ENCODE measurements around the gene HTR1D. TPM values are rescaled to one million over a fixed set of nuclear protein-coding genes. Genes with fewer than 3 reads are reported as not detected.
"Not testable (repeated sequence)": the region's sequence is repeated elsewhere in the genome, so short reads cannot be mapped to it uniquely, and the experiment has no call there.

HTR1D gene, protein sequence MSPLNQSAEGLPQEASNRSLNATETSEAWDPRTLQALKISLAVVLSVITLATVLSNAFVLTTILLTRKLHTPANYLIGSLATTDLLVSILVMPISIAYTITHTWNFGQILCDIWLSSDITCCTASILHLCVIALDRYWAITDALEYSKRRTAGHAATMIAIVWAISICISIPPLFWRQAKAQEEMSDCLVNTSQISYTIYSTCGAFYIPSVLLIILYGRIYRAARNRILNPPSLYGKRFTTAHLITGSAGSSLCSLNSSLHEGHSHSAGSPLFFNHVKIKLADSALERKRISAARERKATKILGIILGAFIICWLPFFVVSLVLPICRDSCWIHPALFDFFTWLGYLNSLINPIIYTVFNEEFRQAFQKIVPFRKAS
- total RNA-seq (under 1 TPM in 1 of 9 donors, not detected in 8; 0.06 TPM), polyA plus RNA-seq (under 1 TPM in 1 of 3 donors, not detected in 2; 0.03 TPM)
- long read RNA-seq, donor 1 = 0 reads
- long read RNA-seq, donor 2 = 0 reads
- long read RNA-seq, donor 3, partial matches to known transcripts = 0 of 2 reads
- long read RNA-seq, donor 3, other reads (novel, unspliced or antisense) = 0 of 2 reads
- long read RNA-seq, donor 4 = 0 reads
- long read RNA-seq, donor 5 = 0 reads
- long read RNA-seq, donor 6 = 0 reads
- long read RNA-seq, donor 7 = 0 reads
- long read RNA-seq, donor 8 = 0 reads
- long read RNA-seq, donor 9 = 0 reads
- long read RNA-seq, donor 10 = 0 reads

DNA sequence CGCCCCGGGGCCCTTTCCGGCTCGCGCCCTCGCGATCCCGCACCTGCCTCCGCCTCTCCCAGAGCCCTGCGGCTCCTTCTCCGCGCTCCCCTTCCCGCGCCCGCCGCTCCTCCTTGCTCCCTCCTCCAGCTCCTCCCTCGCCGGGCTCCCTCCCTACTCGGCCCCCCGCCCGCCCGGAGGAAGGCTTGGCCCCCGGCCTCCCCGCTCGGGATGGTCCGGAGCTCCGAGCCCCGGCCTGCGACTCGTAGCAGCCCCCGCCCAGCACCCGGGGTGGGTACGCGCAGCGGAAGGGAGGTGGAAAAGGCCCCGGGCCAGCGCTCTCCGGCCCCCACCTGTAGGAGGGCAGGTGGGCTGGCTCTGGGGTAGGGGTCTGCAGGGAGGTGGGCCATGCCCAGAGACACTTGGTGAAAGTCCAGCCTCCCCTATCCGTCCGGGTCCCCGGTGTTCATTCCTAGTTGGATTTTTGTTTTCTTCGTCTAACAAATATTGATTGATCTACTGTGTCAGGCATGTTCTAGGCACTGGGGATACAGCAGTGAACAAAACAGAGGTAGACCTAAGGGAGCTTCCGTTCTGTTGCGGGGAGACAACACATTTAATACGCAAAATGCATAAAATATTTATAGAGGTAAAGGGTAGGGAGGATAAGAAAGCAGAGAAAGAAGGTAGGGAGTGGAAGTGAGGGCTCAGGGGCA, at the start of gene HTR1D:
Gene HTR1D, minus strand, starts transcription at position 82 of the 695 bp plus-strand sequence. CDS start 23,283 bp downstream, outside the sequence.
- Histone ChIP-seq H3K27ac (no peak within 1 kb of the TSS), H3K9me3 (replicated peaks in 1 of 3) (no peaks in the 10 kb centered on the region), H3K4me1 (replicated peaks in 1 of 2) (peaks cover 0 to 11% of the 10 kb centered on the region in 2 donors), H3K27me3 (peaks cover 43% of the 10 kb centered on the region), H3K4me3 (peak within 1 kb of the TSS in 1 of 4 donors; percentile 51), H3K36me3 (replicated peaks in 1 of 2) (no peaks in the 10 kb centered on the region)
- 3 to 23% (median 5%) methylated on average over 7 to 45 of the region's 45 CpGs for WGBS, 4 donors
- peak in 2 of 7 donors; percentile 9 to 19 for DNase-seq
- no peak for TF ChIP-seq POLR2A (IDR thresholded peaks at IDR 0.05)
- TF ChIP-seq, protein P1, sequence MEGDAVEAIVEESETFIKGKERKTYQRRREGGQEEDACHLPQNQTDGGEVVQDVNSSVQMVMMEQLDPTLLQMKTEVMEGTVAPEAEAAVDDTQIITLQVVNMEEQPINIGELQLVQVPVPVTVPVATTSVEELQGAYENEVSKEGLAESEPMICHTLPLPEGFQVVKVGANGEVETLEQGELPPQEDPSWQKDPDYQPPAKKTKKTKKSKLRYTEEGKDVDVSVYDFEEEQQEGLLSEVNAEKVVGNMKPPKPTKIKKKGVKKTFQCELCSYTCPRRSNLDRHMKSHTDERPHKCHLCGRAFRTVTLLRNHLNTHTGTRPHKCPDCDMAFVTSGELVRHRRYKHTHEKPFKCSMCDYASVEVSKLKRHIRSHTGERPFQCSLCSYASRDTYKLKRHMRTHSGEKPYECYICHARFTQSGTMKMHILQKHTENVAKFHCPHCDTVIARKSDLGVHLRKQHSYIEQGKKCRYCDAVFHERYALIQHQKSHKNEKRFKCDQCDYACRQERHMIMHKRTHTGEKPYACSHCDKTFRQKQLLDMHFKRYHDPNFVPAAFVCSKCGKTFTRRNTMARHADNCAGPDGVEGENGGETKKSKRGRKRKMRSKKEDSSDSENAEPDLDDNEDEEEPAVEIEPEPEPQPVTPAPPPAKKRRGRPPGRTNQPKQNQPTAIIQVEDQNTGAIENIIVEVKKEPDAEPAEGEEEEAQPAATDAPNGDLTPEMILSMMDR (IDR thresholded peaks at IDR 0.05) = no peak
- intact Hi-C loops (cut with DNase I) = no loop called here

- Histone ChIP-seq H3K4me1 (replicated peaks in 1 of 2) (no peaks in the 10 kb centered on the region), H3K36me3 (replicated peaks in 1 of 2) (no peaks in the 10 kb centered on the region), H3K4me3 (no peak overlapping the region), H3K27ac (no peak overlapping the region), H3K9me3 (replicated peaks in 1 of 3) (no peaks in the 10 kb centered on the region), H3K27me3 (no peaks in the 10 kb centered on the region)
- DNase-seq = no peak
- intact Hi-C loops (cut with DNase I) = no loop called here
- TF ChIP-seq, protein P1 (IDR thresholded peaks at IDR 0.05) = no peak
- no peak for TF ChIP-seq POLR2A (IDR thresholded peaks at IDR 0.05)
- 68 to 75% (median 69%) methylated on average over 3 of the region's 3 CpGs for WGBS, 4 donors
Observed at GRCh38 chr1:23263380-23263887, 46.1 kb upstream of the HTR1D start.

GRCh38 chr1:23258082-23258481, 40.8 kb upstream of the HTR1D start:
- H3K27me3 ChIP-seq; H3K4me1 ChIP-seq (replicated peaks in 1 of 2); H3K4me3 ChIP-seq; H3K36me3 ChIP-seq (replicated peaks in 1 of 2); DNase-seq; H3K27ac ChIP-seq; intact Hi-C loops (cut with DNase I); H3K9me3 ChIP-seq (replicated peaks in 1 of 3): not testable (repeated sequence)
- 40 to 79% (median 68%) methylated on average over 1 of the region's 2 CpGs for WGBS, 4 donors

GRCh38 chr1:23257371-23257770, 40.1 kb upstream of the HTR1D start:
- intact Hi-C loops (cut with DNase I); H3K27ac ChIP-seq; H3K27me3 ChIP-seq; DNase-seq; H3K4me1 ChIP-seq (replicated peaks in 1 of 2); H3K4me3 ChIP-seq; H3K9me3 ChIP-seq (replicated peaks in 1 of 3); H3K36me3 ChIP-seq (replicated peaks in 1 of 2): not testable (repeated sequence)
- 92 to 96% (median 93%) methylated on average over 17 to 34 of the region's 34 CpGs for WGBS, 4 donors

- H3K4me1 ChIP-seq (replicated peaks in 1 of 2) = no peaks in the 10 kb centered on the region
- H3K27ac ChIP-seq = no peak overlapping the region
- no peaks in the 10 kb centered on the region for H3K36me3 ChIP-seq (replicated peaks in 1 of 2)
- no peak for DNase-seq
- intact Hi-C loops (cut with DNase I) = no loop called here
- TF ChIP-seq, protein P1 (IDR thresholded peaks at IDR 0.05) = no peak
- no peak for TF ChIP-seq POLR2A (IDR thresholded peaks at IDR 0.05)
- no peaks in the 10 kb centered on the region for H3K9me3 ChIP-seq (replicated peaks in 1 of 3)
- H3K27me3 ChIP-seq = no peaks in the 10 kb centered on the region
- 87 to 93% (median 88%) methylated on average over 5 of the region's 5 CpGs for WGBS, 4 donors
- H3K4me3 ChIP-seq = no peak overlapping the region
Observed at GRCh38 chr1:23254584-23254983, 37.3 kb upstream of the HTR1D start.
